K562 (cell line): ENCODE results near the gene JUNB. TPM values are rescaled to one million over a fixed set of nuclear protein-coding genes. Genes with fewer than 3 reads are reported as not detected.
A peak's percentile ranks its signal among the peaks of the same experiment; 100 is the strongest.

Experiments
- BHLHE40 ChIP-seq: IDR thresholded peaks from 2 replicates; pipeline ENCODE4 v1.6.1; 2011; ENCODE audit warnings: low read length, improper control_type of control experiment
- BRD9 ChIP-seq: fragments of 450-650 bp; IDR thresholded peaks from 2 replicates; pipeline ENCODE4 v1.6.1; 2018; ENCODE audit warnings: low read depth; ENCODE audit not compliant: partially characterized antibody
- DLX4 ChIP-seq: fragments of 250-450 bp; sonication (Bioruptor Pico); IDR thresholded peaks from 2 replicates; pipeline ENCODE4 v1.6.1; 2021; ENCODE audit warnings: mild to moderate bottlenecking
- FOXK2 ChIP-seq, 2 experiments: fragments of 450-650 bp; IDR thresholded peaks in 1 of 2; conservative IDR thresholded peaks in 1 of 2; 2 replicates each; pipeline ENCODE4 v1.6.1; 2016; ENCODE audit warnings: low read depth in 2 of 2, mild to moderate bottlenecking in 1 of 2
- GTF2A2 ChIP-seq: IDR thresholded peaks from 2 replicates; pipeline ENCODE4 v1.6.1; 2016; ENCODE audit warnings: mild to moderate bottlenecking, missing genetic modification characterization, missing compliant biosample characterization
- GTF2E2 ChIP-seq: fragments of 200-800 bp; sonication (Bioruptor generic); IDR thresholded peaks from 2 replicates; pipeline ENCODE4 v1.6.1; 2016; ENCODE audit warnings: missing genetic modification characterization, missing compliant biosample characterization
- HCFC1 ChIP-seq: IDR thresholded peaks from 2 replicates; pipeline ENCODE4 v1.6.1; 2012; ENCODE audit warnings: low read depth, low read length, improper control_type of control experiment
- HDAC1 ChIP-seq, 2 experiments: fragments of 450-650 bp; IDR thresholded peaks; 2 replicates each; pipeline ENCODE4 v1.6.1; 2016 to 2017; ENCODE audit warnings: inconsistent platforms in 1 of 2, mild to moderate bottlenecking in 1 of 2, moderate library complexity in 1 of 2
- HLTF ChIP-seq: fragments of 450-650 bp; IDR thresholded peaks from 2 replicates; pipeline ENCODE4 v1.6.1; 2016
- ILK ChIP-seq: fragments of 450-650 bp; IDR thresholded peaks from 2 replicates; pipeline ENCODE4 v1.6.1; 2016; ENCODE audit warnings: missing genetic modification characterization, low read depth, mild to moderate bottlenecking, missing compliant biosample characterization, moderate library complexity, borderline replicate concordance
- KDM4B ChIP-seq, 2 experiments: fragments of 450-650 bp in 1 of 2; sonication (generic) in 1 of 2; IDR thresholded peaks; 2 replicates each; pipeline ENCODE4 v1.6.1; 2016 to 2017; ENCODE audit warnings: borderline replicate concordance in 2 of 2, antibody characterized with exemption in 1 of 2, low read depth in 1 of 2, mild to moderate bottlenecking in 1 of 2
- MNT ChIP-seq, 2 experiments: fragments of 450-650 bp; conservative IDR thresholded peaks; 2 replicates each; pipeline ENCODE4 v1.6.1; 2017; ENCODE audit warnings: mild to moderate bottlenecking in 2 of 2, moderate library complexity in 2 of 2
- NONO ChIP-seq, 2 experiments: fragments of 200-400 bp in 1 of 2; fragments of 450-650 bp in 1 of 2; formaldehyde crosslinking in 1 of 2; IDR thresholded peaks; 2 replicates each; pipeline ENCODE4 v1.6.1; 2017; ENCODE audit warnings: low read depth in 2 of 2, mild to moderate bottlenecking in 2 of 2, moderate library complexity in 2 of 2, low read length in 1 of 2
- NR3C1 ChIP-seq: sonication (generic); formaldehyde crosslinking; IDR thresholded peaks from 2 replicates; pipeline ENCODE4 v1.8.1; 2022; ENCODE audit warnings: missing genetic modification reagents
- OTX1 ChIP-seq: fragments of 450-650 bp; formaldehyde crosslinking; IDR thresholded peaks from 2 replicates; pipeline ENCODE4 v1.4.0; 2022; ENCODE audit warnings: mild to moderate bottlenecking
- POLR2AphosphoS5 ChIP-seq: IDR thresholded peaks from 2 replicates; pipeline ENCODE4 v1.6.1; 2011; ENCODE audit warnings: mild to moderate bottlenecking, low read depth, low read length, moderate library complexity; ENCODE audit not compliant: control insufficient read depth, insufficient read depth
- RFX7 ChIP-seq: fragments of 250-450 bp; sonication (Bioruptor Pico); IDR thresholded peaks from 2 replicates; pipeline ENCODE4 v1.5.1; 2021; ENCODE audit warnings: mild to moderate bottlenecking
- SMAD4 ChIP-seq: fragments of 250-450 bp; sonication (Bioruptor Pico); conservative IDR thresholded peaks from 2 replicates; pipeline ENCODE4 v1.8.0; 2021; ENCODE audit warnings: inconsistent platforms, mild to moderate bottlenecking, moderate library complexity
- SRSF3 ChIP-seq: fragments of 200-400 bp; formaldehyde crosslinking; IDR thresholded peaks from 2 replicates; pipeline ENCODE4 v1.6.1; 2016; ENCODE audit warnings: mild to moderate bottlenecking, low read length, moderate library complexity; ENCODE audit not compliant: insufficient read depth
- STAT5B ChIP-seq: fragments of 250-450 bp; sonication (Bioruptor Pico); IDR thresholded peaks from 2 replicates; pipeline ENCODE4 v1.8.0; 2021; ENCODE audit warnings: mild to moderate bottlenecking, inconsistent platforms
- TGIF2 ChIP-seq: sonication (generic); formaldehyde crosslinking; IDR thresholded peaks from 2 replicates; pipeline ENCODE4 v1.8.1; 2022; ENCODE audit warnings: mild to moderate bottlenecking, missing genetic modification reagents, moderate library complexity
- WHSC1 ChIP-seq: IDR thresholded peaks from one replicate; pipeline ENCODE4 v1.6.1; 2012; ENCODE audit warnings: low read length, control low read depth, inconsistent platforms
- ZNF384 ChIP-seq: IDR thresholded peaks from 2 replicates; pipeline ENCODE4 v1.6.1; 2012; ENCODE audit warnings: low read depth, low read length, improper control_type of control experiment
- polyA plus RNA-seq, 8 experiments: library from polyadenylated mRNA; depleted of rRNA in 4 of 8; stranded (reverse) in 5 of 8; unstranded in 3 of 8; fragments of >200 nt; fragmentation: Nextera tagmentation in 2 of 8; fragmentation: Illumina TruSeq in 1 of 8; extraction: Ambion mirVana in 2 of 8; extraction: Trizol in 1 of 8; gene quantifications; 2 replicates each; pipeline versions ENCODE4 v1.2.1 to v1.2.3, GENCODE V29; 2011 to 2014; ENCODE audit warnings: inconsistent platforms in 1 of 8, missing spikeins in 1 of 8
- total RNA-seq, 7 experiments: library from RNA; depleted of rRNA in 6 of 7; stranded (reverse); fragments of >200 nt in 6 of 7; fragmentation: Illumina TruSeq in 2 of 7; extraction: Trizol in 2 of 7; gene quantifications; 2 replicates each; pipeline versions ENCODE4 v1.2.1 to v1.2.3, GENCODE V29; 2011 to 2021; ENCODE audit warnings: low replicate concordance in 1 of 7
- TF ChIP-seq, protein P1 (sequence below): fragments of 250-450 bp; sonication (Bioruptor Pico); IDR thresholded peaks from 2 replicates; pipeline ENCODE4 v1.5.0; 2021
- TF ChIP-seq, protein P2 (sequence below): sonication (generic); formaldehyde crosslinking; IDR thresholded peaks from 2 replicates; pipeline ENCODE4 v1.8.0; 2022; ENCODE audit warnings: mild to moderate bottlenecking, missing genetic modification reagents

JUNB gene
- total and polyA plus RNA-seq, 9 of the 15 experiments (the other 6 are each of a cell fraction or from before 2014, with no cell fraction given), result 0.23 to 88.1 (median 13.1) TPM

GRCh38 chr19:12801466-12802266 lies 10.4 kb downstream of the JUNB start, which contains the start of the genes PRDX2 and THSD8 (continued):
- TF ChIP-seq RFX7 (no peak), ZNF384 (peak; percentile 21; the same call in 1 of the 2 replicates), STAT5B (CRISPR knock-in tag) (no peak), HDAC1 (IDR thresholded peaks at IDR 0.05) (peak in 1 of 2 experiments; percentile 64; a peak in 1 of 4 replicates), DLX4 (no peak), NONO (IDR thresholded peaks at IDR 0.05; ENCODE audit: low read depth in 2 of 2, low read length in 1 of 2) (peak; percentile 68 to 99; a peak in 3 of 4 replicates), SRSF3 (no peak), HLTF (no peak), WHSC1 (no peak), MNT (conservative IDR thresholded peaks at IDR 0.05) (peak; percentile 58 to 85), OTX1 (CRISPR knock-in tag) (no peak), GTF2E2 (tag) (0 out of 2 replicates have a peak, but pooled peaks have one; percentile 36), ILK (tag) (no peak), SMAD4 (CRISPR knock-in tag) (peak; percentile 70), TGIF2 (CRISPR knock-in tag) (no peak; the same call in 1 of the 2 replicates), GTF2A2 (peak; percentile 79), FOXK2 (conservative IDR thresholded peaks at IDR 0.05 in 1 of 2, IDR thresholded peaks at IDR 0.05 in 1 of 2; ENCODE audit: low read depth in 2 of 2) (peak in 1 of 2 experiments; percentile 99; a peak in 2 of 4 replicates), HCFC1 (peak; percentile 59), NR3C1 (CRISPR knock-in tag) (0 out of 2 replicates have a peak, but pooled peaks have one; percentile 66), BHLHE40 (peak; percentile 97), KDM4B (IDR thresholded peaks at IDR 0.05; ENCODE audit: borderline replicate concordance in 2 of 2, low read depth in 1 of 2) (no peak), POLR2AphosphoS5 (peak; percentile 90), BRD9 (peak; percentile 25)
- TF ChIP-seq, protein P1, sequence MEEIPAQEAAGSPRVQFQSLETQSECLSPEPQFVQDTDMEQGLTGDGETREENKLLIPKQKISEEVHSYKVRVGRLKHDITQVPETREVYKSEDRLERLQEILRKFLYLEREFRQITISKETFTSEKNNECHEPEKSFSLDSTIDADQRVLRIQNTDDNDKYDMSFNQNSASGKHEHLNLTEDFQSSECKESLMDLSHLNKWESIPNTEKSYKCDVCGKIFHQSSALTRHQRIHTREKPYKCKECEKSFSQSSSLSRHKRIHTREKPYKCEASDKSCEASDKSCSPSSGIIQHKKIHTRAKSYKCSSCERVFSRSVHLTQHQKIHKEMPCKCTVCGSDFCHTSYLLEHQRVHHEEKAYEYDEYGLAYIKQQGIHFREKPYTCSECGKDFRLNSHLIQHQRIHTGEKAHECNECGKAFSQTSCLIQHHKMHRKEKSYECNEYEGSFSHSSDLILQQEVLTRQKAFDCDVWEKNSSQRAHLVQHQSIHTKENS (CRISPR knock-in tag), result no peak
- TF ChIP-seq, protein P2, sequence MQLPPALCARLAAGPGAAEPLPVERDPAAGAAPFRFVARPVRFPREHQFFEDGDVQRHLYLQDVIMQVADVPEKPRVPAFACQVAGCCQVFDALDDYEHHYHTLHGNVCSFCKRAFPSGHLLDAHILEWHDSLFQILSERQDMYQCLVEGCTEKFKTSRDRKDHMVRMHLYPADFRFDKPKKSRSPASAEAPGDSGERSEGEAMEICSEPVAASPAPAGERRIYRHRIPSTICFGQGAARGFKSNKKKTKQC (CRISPR knock-in tag), result peak; percentile 70; the same call in 1 of the 2 replicates
